ENCODE results near the gene OR8B12.
"Not testable (repeated sequence)": the region's sequence is repeated elsewhere in the genome, so short reads cannot be mapped to it uniquely, and the experiment has no call there.

Gene OR8B12

GRCh38 chr11:124533626-124534025 lies 9.8 kb downstream of the OR8B12 start:
- in situ Hi-C loops (cut with MboI; ENCODE audit: low sequenced_read_pairs) = no loop called here

- in situ Hi-C loops (cut with MboI; ENCODE audit: low sequenced_read_pairs) = no loop called here
Observed at GRCh38 chr11:124520550-124520854, 23.0 kb downstream of the OR8B12 start.

DNA sequence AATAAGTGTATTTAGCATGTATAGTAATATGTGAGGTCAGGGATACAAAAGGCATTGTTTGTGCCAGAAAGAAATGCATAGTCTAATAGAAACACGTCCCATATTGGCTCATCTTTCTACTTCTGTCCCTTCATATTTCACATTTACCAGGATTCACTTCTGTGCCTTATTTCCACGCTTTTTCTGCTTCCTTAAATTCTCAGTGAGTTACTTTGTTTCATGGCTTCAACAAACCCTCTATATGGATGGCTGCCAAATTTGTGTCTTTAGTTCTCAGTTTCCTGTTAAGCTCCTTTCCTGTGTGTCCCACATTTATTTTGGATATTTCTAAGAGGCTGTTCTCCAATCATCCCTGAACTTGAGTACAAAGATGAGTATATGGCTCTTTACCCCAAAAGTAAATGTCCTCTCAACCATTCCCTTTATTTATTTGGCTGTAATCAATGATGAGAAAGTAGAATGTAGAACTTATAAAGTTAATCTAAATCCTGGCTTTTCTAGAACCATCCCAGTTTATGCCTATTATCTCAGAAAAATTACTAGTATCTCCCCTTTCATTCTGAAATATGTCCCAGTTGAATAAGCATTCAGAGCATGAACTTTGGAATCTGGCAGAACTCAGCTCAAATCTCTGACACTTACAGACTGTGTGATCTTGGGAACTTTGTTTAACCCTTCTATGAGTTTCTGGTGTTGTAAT lies 23.5 kb downstream of the OR8B12 start:
- in situ Hi-C loops (cut with MboI; ENCODE audit: low sequenced_read_pairs) = no loop called here

DNA sequence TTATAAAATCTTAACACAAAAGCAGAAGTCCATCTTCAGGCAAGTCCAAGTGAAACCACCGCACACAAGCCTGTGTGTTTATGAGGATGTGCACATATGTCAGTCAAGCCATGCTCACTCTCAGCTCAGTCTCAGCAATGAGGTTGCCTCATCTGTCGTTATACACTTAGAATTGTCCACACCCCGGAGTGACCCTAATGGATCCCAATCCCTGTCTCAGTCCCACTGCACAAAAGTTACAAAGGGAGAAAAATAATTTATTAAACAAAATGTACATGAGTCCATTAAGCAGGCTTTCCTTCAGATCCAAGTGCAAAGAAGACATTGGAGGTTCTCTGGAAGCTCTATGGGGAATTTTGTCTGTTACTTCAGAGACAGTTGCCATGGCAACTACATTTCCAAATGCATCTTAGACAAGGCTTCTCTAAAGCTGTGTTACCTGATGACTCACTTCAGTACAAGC lies 24.4 kb downstream of the OR8B12 start:
- in situ Hi-C loops (cut with MboI; ENCODE audit: low sequenced_read_pairs) = no loop called here

DNA sequence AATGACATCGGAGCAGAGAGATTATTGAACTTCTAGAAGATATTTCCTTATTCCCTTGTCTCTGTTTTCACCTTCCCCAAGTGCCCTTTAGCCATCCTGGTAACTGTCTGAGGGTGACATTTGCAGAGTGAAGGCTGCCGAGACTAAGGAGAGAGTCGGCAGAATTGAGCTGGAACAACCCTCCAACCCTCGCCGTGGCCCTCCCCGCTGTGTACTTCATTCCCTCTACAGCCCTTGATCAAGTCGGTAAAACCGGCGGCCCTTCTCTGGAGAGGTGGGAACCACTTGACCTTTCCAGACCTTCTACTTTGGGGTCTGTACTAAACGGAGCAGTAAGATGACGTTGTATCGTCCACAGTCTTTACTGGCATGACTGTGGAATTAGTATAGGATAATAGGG lies 26.1 kb downstream of the OR8B12 start:
- in situ Hi-C loops (cut with MboI; ENCODE audit: low sequenced_read_pairs) = no loop called here

DNA sequence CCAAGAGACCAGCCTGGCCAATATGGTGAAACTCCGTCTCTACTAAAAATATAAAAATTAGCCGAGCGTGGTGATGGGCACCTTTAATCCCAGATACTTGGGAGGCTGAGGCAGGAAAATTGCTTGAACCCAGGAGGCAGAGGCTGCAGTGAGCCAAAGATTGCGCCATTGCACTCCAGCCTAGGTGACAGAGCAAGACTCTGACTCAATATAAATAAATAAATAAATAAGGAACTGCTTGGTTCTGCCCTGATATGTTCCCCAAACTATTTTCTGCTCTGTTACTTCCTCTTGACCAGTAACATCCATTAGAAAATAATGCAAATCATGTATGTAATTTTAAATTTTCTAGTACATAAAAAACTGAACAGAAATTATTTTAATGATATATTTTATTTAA lies 28.8 kb downstream of the OR8B12 start:
- in situ Hi-C loops (cut with MboI; ENCODE audit: low sequenced_read_pairs) = not testable (repeated sequence)

- in situ Hi-C loops (cut with MboI; ENCODE audit: low sequenced_read_pairs) = no loop called here
Observed at GRCh38 chr11:124514131-124514530, 29.3 kb downstream of the OR8B12 start.

GRCh38 chr11:124511745-124512144 lies 31.7 kb downstream of the OR8B12 start:
- in situ Hi-C loops (cut with MboI; ENCODE audit: low sequenced_read_pairs) = no loop called here

- in situ Hi-C loops (cut with MboI; ENCODE audit: low sequenced_read_pairs) = no loop called here
Observed at GRCh38 chr11:124510279-124510678, 33.2 kb downstream of the OR8B12 start.

GRCh38 chr11:124499711-124500110 lies 43.7 kb downstream of the OR8B12 start:
- in situ Hi-C loops (cut with MboI; ENCODE audit: low sequenced_read_pairs) = no loop called here

DNA sequence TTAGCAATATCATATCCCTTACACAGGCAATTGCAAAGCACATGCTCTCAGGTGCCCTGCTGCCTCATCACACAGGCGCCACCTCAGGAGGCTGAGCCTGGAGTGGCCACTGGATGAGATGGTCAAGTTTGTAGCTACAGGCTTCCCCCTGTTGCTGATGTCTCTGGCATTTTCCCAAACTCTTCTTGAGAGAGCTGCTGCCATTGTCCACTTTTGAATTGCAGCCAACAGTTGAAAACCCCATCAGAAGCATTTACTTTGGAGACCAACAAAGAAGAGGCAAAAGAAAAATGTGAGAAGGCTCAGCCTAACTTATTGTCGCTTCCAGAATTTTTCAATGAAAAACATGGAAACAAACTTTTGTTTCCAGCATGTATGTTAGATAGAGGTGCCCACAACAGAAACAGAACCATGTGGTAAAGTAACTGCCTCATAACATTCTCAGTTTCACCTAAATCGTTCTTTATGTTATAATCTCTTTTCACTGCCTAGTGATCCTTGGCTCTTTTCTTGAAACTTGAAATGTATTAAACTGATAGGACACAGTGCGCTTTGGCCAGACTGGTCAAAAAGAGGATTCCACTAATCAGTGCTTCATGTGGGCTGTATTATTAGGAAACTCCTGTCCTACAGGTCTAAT lies 50.3 kb downstream of the OR8B12 start:
- in situ Hi-C loops (cut with MboI; ENCODE audit: low sequenced_read_pairs) = no loop called here

Measured in hTERT RPE-1 (cell line).